Measurements from ENCODE around the gene POLR1A. TPM values are rescaled to one million over a fixed set of nuclear protein-coding genes. Genes with fewer than 3 reads are reported as not detected.

POLR1A gene
- total RNA-seq, 2 experiments from 2014 or later: 13.1 to 13.4 TPM

DNA sequence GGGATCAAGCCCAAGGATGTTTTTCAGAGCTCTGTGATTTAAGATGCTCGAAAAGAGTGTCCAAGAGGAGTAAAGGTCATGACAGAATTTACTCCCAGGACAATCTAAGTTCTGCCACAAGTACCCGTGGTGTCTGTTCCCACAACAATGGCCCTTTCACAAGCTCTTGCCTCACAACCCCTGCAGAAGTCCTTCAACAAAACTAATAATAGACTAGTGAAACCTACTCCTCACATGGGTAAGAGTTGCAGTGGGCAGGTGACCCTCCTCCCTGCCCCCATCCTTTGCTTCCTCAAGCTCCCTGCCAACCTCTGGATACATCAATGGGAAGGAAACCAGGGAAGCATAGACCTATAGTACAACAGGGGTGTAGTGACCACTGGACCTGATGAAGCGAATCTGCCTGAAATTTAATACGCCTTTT lies 35.3 kb upstream of the POLR1A start:
- H3K4me3 ChIP-seq (ENCODE audit: low read length): no peak overlapping the region
- no peaks in the 10 kb centered on the region for H3K9me3 Mint-ChIP-seq
- TF ChIP-seq, protein P1, sequence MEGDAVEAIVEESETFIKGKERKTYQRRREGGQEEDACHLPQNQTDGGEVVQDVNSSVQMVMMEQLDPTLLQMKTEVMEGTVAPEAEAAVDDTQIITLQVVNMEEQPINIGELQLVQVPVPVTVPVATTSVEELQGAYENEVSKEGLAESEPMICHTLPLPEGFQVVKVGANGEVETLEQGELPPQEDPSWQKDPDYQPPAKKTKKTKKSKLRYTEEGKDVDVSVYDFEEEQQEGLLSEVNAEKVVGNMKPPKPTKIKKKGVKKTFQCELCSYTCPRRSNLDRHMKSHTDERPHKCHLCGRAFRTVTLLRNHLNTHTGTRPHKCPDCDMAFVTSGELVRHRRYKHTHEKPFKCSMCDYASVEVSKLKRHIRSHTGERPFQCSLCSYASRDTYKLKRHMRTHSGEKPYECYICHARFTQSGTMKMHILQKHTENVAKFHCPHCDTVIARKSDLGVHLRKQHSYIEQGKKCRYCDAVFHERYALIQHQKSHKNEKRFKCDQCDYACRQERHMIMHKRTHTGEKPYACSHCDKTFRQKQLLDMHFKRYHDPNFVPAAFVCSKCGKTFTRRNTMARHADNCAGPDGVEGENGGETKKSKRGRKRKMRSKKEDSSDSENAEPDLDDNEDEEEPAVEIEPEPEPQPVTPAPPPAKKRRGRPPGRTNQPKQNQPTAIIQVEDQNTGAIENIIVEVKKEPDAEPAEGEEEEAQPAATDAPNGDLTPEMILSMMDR (IDR thresholded peaks at IDR 0.05): no peak
- POLR2A ChIA-PET: interaction anchor here (0.9 kb wide), 1 partner anchor 35 kb away, joined by 3 read pairs; the partner anchor contains the start of genes POLR1A and PTCD3
- H3K27ac Mint-ChIP-seq: peak overlapping the region; percentile 42
- H3K36me3 ChIP-seq (ENCODE audit: insufficient read depth, low read length): peaks cover 82% of the 10 kb centered on the region
- H3K27me3 ChIP-seq (ENCODE audit: control insufficient read depth in 1 of 2, insufficient read depth in 2 of 2, low read length in 2 of 2): no peaks in the 10 kb centered on the region
- peaks cover 6% of the 10 kb centered on the region for H3K4me1 ChIP-seq (ENCODE audit: insufficient read depth, low read length)
- peaks cover 19% of the 10 kb centered on the region for H3K4me1 Mint-ChIP-seq (ENCODE audit: low read depth)
- no peaks in the 10 kb centered on the region for H3K9me3 ChIP-seq (ENCODE audit: control insufficient read depth in 1 of 2, insufficient read depth in 1 of 2, low read length in 2 of 2)
- CTCF ChIA-PET: no interaction called here
- ATAC-seq (ENCODE audit: poor library complexity): no peak
- DNase-seq: no peak
- peaks cover 96% of the 10 kb centered on the region for H3K36me3 Mint-ChIP-seq (ENCODE audit: low read depth)
- H3K27me3 Mint-ChIP-seq: no peaks in the 10 kb centered on the region
- no peak overlapping the region for H3K4me3 Mint-ChIP-seq
- intact Hi-C loops (cut with DNase I, micrococcal nuclease): no loop called here
- H3K27ac ChIP-seq (ENCODE audit: low read depth in 1 of 2, low read length in 2 of 2): no peak overlapping the region

DNA sequence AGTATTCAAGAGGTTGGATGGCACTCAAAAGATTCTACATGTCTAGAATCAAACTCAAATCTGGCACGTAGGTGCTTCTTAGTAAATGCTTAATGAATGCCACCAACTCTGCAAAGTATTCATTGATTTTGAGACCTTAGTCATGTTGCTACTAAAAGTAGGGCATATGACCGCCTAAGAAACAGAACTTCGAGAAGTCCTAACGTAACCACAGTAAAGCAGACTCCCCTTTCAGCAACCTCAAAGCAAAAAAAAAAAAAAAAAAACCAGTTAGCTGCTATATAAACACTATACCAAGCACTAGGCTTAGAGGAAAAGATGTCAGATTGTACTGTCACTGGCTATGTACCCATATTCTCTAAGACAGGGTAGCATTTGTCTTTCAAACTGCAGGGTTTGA lies 34.3 kb upstream of the POLR1A start:
- H3K36me3 Mint-ChIP-seq (ENCODE audit: low read depth): peaks cover 97% of the 10 kb centered on the region
- no peak overlapping the region for H3K4me3 ChIP-seq (ENCODE audit: low read length)
- H3K36me3 ChIP-seq (ENCODE audit: insufficient read depth, low read length): peaks cover 82% of the 10 kb centered on the region
- peak; percentile 57 for ATAC-seq (ENCODE audit: poor library complexity)
- no peaks in the 10 kb centered on the region for H3K27me3 ChIP-seq (ENCODE audit: control insufficient read depth in 1 of 2, insufficient read depth in 2 of 2, low read length in 2 of 2)
- TF ChIP-seq, protein P1 (IDR thresholded peaks at IDR 0.05): no peak
- intact Hi-C loops (cut with DNase I, micrococcal nuclease): loop anchor here in 1 of 2 experiments (10.0 kb wide), 1 partner anchor 315 kb away; no protein-coding TSS in a partner anchor
- H3K27ac ChIP-seq (ENCODE audit: low read depth in 1 of 2, low read length in 2 of 2): no peak overlapping the region
- peaks cover 6% of the 10 kb centered on the region for H3K4me1 ChIP-seq (ENCODE audit: insufficient read depth, low read length)
- peaks cover 19% of the 10 kb centered on the region for H3K4me1 Mint-ChIP-seq (ENCODE audit: low read depth)
- POLR2A ChIA-PET: no interaction called here
- no peak overlapping the region for H3K4me3 Mint-ChIP-seq
- H3K9me3 ChIP-seq (ENCODE audit: control insufficient read depth in 1 of 2, insufficient read depth in 1 of 2, low read length in 2 of 2): no peaks in the 10 kb centered on the region
- no peaks in the 10 kb centered on the region for H3K27me3 Mint-ChIP-seq
- H3K9me3 Mint-ChIP-seq: no peaks in the 10 kb centered on the region
- CTCF ChIA-PET: no interaction called here
- peak in 3 of 14 experiments; percentile 4 to 31 (median 24) for DNase-seq
- H3K27ac Mint-ChIP-seq: peak overlapping the region; percentile 42

DNA sequence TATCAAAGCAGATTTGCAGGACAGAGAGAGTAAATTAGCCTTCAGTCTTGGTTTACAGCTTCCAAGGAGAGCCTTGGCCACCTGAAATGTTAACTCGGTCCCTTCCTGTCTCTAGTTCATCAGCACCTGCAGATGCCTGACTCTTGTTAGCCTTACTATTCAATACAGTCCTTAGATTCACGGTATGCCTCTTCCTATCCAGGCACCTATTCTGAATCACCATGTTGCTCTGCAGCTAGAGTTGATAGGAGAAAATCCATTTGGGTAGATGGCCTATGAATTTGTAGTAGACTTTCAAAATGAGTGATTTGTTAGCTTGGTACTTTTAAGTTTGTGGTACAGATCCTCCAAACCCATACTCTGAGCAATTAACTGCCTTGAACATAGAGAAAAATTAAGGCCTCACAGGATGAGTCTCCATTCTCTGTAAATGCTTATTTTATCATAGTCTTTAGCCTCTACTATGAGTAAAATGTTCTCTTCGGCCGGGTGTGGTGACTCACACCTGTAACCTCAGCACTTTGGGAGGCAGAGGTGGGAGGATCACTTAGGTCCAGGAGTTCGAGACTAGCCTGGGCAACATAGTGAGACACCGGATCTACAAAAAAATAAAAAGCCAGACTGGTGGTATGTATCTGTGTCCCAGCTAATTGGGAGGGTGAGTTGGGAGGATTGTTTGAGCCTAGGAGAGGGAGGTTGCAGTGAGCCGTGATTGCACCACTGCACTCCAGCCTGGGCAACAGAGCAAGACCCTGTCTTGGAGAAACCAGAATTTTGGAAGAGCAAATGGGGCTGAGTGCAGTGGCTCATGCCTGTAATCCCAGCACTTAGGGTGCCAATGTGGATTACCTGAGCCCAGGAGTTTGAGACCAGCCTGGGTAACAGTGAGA lies 33.3 kb upstream of the POLR1A start:
- DNase-seq (no peak), ATAC-seq (ENCODE audit: poor library complexity) (no peak)
- Histone ChIP-seq H3K4me3 (ENCODE audit: low read length) (no peak overlapping the region), H3K27me3 (ENCODE audit: control insufficient read depth in 1 of 2, insufficient read depth in 2 of 2, low read length in 2 of 2) (no peaks in the 10 kb centered on the region), H3K9me3 (ENCODE audit: control insufficient read depth in 1 of 2, insufficient read depth in 1 of 2, low read length in 2 of 2) (no peaks in the 10 kb centered on the region), H3K27ac (ENCODE audit: low read depth in 1 of 2, low read length in 2 of 2) (no peak overlapping the region), H3K36me3 (ENCODE audit: insufficient read depth, low read length) (peaks cover 82% of the 10 kb centered on the region), H3K4me1 (ENCODE audit: insufficient read depth, low read length) (peaks cover 6% of the 10 kb centered on the region)
- ChIA-PET POLR2A (interaction anchor here (0.9 to 2.1 kb wide), 2 partner anchors 11 to 33 kb away, joined by 3 to 4 read pairs; partner anchors contain the start of genes POLR1A and PTCD3), CTCF (interaction anchor here (1.3 kb wide), 1 partner anchor 12 kb away, joined by 5 read pairs; no protein-coding TSS in a partner anchor)
- Mint-ChIP-seq H3K27me3 (no peaks in the 10 kb centered on the region), H3K36me3 (ENCODE audit: low read depth) (peaks cover 97% of the 10 kb centered on the region), H3K4me1 (ENCODE audit: low read depth) (peaks cover 19% of the 10 kb centered on the region), H3K9me3 (no peaks in the 10 kb centered on the region), H3K4me3 (no peak overlapping the region), H3K27ac (peak overlapping the region; percentile 42)
- TF ChIP-seq, protein P1 (IDR thresholded peaks at IDR 0.05): no peak
- intact Hi-C loops (cut with DNase I, micrococcal nuclease): loop anchor here in 1 of 2 experiments (10.0 kb wide), 1 partner anchor 316 kb away; no protein-coding TSS in a partner anchor

All from CD4-positive, alpha-beta T cell (primary cell).